NCI-H774 (cell line): ENCODE measurements around the gene TNS3.
"Not testable (repeated sequence)": the region's sequence is repeated elsewhere in the genome, so short reads cannot be mapped to it uniquely, and the experiment has no call there.

Source experiments
- DNase-seq: peaks from one replicate; lab custom pipeline; 2025; lab: John Stamatoyannopoulos, UW

TNS3 gene

GRCh38 chr7:47561715-47562446 is 20.0 kb downstream of the TNS3 start:
- no peak for DNase-seq

- no peak for DNase-seq
Observed at GRCh38 chr7:47559306-47560220, 22.3 kb downstream of the TNS3 start.

GRCh38 chr7:47557694-47558670 is 23.9 kb downstream of the TNS3 start:
- DNase-seq, result no peak

GRCh38 chr7:47557317-47557693 is 24.6 kb downstream of the TNS3 start:
- no peak for DNase-seq

- no peak for DNase-seq
Observed at GRCh38 chr7:47556511-47557180, 25.3 kb downstream of the TNS3 start.

- no peak for DNase-seq
Observed at GRCh38 chr7:47553309-47553708, 28.6 kb downstream of the TNS3 start.

- no peak for DNase-seq
Observed at GRCh38 chr7:47552621-47553020, 29.3 kb downstream of the TNS3 start.

- DNase-seq, result no peak
Observed at GRCh38 chr7:47551668-47552440, 30.1 kb downstream of the TNS3 start.

GRCh38 chr7:47550788-47551470 is 31.0 kb downstream of the TNS3 start:
- DNase-seq, result no peak

GRCh38 chr7:47549916-47550315 is 32.0 kb downstream of the TNS3 start:
- DNase-seq, result no peak

GRCh38 chr7:47549397-47549796 is 32.5 kb downstream of the TNS3 start:
- DNase-seq, result no peak

GRCh38 chr7:47548546-47548945 is 33.4 kb downstream of the TNS3 start:
- DNase-seq, result no peak

- DNase-seq, result no peak
Observed at GRCh38 chr7:47546733-47547494, 35.0 kb downstream of the TNS3 start.

GRCh38 chr7:47546171-47546570 is 35.7 kb downstream of the TNS3 start:
- no peak for DNase-seq

GRCh38 chr7:47544416-47544815 is 37.5 kb downstream of the TNS3 start:
- DNase-seq, result no peak

- no peak for DNase-seq
Observed at GRCh38 chr7:47543714-47544113, 38.2 kb downstream of the TNS3 start.

GRCh38 chr7:47543056-47543455 is 38.9 kb downstream of the TNS3 start:
- no peak for DNase-seq

- no peak for DNase-seq
Observed at GRCh38 chr7:47542051-47542450, 39.9 kb downstream of the TNS3 start.

GRCh38 chr7:47541485-47541884 is 40.4 kb downstream of the TNS3 start:
- not testable (repeated sequence) for DNase-seq
